PC-9 (cell line): ENCODE results near the gene KRTAP10-3.
"Not testable (repeated sequence)": the region's sequence is repeated elsewhere in the genome, so short reads cannot be mapped to it uniquely, and the experiment has no call there.

Source experiments
- EZH2 ChIP-seq: fragments of 200-600 bp; sonication (generic); IDR thresholded peaks from 2 replicates; pipeline ENCODE4 v1.8.0; 2017; ENCODE audit warnings: antibody characterized with exemption, low read depth
- TF ChIP-seq, protein P1 (sequence below): fragments of 200-600 bp; sonication (generic); conservative IDR thresholded peaks from 2 replicates; pipeline ENCODE4 v1.6.1; 2017; ENCODE audit warnings: mixed run types, antibody characterized with exemption, mild to moderate bottlenecking, moderate library complexity

DNA sequence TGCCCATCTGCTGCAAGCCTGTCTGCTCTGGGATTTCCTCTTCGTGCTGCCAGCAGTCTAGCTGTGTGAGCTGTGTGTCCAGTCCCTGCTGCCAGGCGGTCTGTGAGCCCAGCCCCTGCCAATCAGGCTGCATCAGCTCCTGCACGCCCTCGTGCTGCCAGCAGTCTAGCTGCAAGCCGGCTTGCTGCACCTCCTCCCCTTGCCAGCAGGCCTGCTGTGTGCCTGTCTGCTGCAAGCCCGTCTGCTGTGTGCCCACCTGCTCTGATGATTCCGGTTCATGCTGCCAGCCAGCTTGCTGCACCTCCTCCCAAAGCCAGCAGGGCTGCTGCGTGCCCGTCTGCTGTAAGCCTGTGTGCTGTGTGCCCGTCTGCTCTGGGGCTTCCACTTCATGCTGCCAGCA lies 42.5 kb upstream of the KRTAP10-3 start:
- TF ChIP-seq, protein P1, sequence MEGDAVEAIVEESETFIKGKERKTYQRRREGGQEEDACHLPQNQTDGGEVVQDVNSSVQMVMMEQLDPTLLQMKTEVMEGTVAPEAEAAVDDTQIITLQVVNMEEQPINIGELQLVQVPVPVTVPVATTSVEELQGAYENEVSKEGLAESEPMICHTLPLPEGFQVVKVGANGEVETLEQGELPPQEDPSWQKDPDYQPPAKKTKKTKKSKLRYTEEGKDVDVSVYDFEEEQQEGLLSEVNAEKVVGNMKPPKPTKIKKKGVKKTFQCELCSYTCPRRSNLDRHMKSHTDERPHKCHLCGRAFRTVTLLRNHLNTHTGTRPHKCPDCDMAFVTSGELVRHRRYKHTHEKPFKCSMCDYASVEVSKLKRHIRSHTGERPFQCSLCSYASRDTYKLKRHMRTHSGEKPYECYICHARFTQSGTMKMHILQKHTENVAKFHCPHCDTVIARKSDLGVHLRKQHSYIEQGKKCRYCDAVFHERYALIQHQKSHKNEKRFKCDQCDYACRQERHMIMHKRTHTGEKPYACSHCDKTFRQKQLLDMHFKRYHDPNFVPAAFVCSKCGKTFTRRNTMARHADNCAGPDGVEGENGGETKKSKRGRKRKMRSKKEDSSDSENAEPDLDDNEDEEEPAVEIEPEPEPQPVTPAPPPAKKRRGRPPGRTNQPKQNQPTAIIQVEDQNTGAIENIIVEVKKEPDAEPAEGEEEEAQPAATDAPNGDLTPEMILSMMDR, result not testable (repeated sequence)
- TF ChIP-seq EZH2, result not testable (repeated sequence)
